22Rv1 (cell line): ENCODE data around the gene SRMS.

ENCODE experiments used
- H3K27ac ChIP-seq: fragments of 450-650 bp; 2 replicates; pipeline ENCODE4 v1.5.1; 2017
- CTCF ChIP-seq: fragments of 450-650 bp; IDR thresholded peaks from 2 replicates; pipeline ENCODE4 v1.5.1; 2017; ENCODE audit warnings: mild to moderate bottlenecking
- ZFX ChIP-seq: fragments of 450-650 bp; IDR thresholded peaks from 2 replicates; pipeline ENCODE4 v1.6.1; 2017; ENCODE audit warnings: antibody characterized with exemption, borderline replicate concordance

The SRMS gene

DNA sequence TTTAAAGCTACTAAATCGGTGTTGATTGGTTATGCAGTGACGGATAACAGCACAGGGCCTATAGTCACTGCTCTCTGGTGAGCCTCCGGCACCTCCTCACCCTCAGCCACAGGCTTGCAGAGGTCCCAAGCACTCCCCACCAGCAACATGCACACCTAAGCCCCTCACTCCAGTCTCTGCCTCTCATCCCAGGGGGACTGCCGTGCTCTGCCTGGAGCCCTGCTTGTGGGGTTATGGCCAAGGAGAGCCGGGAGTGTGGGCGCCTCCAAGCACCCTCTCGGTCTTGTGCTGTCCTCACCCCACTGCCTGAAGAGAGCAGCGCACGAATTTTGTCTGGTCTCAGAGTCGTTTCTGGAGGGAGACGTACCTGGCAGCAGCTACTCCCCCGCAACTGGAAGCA lies 41.8 kb downstream of the SRMS start:
- H3K27ac ChIP-seq: no peak overlapping the region
- no peak for TF ChIP-seq ZFX
- TF ChIP-seq CTCF: no peak

GRCh38 chr20:63505281-63505680 lies 42.3 kb downstream of the SRMS start:
- TF ChIP-seq ZFX (no peak), CTCF (no peak)
- no peak overlapping the region for H3K27ac ChIP-seq

GRCh38 chr20:63504642-63505041 lies 42.9 kb downstream of the SRMS start:
- TF ChIP-seq ZFX (no peak), CTCF (no peak)
- H3K27ac ChIP-seq: no peak overlapping the region

DNA sequence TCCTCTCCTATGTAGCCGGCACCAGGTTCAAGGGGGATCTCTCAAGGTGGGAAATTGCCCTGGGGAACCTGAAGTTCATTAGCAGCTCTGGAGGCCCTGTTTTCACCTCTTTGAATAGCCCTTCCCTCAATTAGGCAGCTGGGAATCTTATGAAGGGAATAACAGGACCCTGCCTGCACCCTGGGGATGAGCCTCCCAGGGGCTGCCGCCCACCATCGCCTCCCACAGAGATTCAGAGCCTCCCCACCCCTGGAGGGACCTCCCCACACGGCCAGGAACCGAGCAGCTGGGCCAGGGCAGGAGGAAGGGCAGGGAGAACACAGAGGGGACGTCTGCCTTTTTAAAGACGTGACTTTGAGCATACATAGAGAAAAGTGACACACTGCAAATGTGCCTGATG lies 44.0 kb downstream of the SRMS start:
- TF ChIP-seq ZFX (no peak), CTCF (no peak)
- no peak overlapping the region for H3K27ac ChIP-seq

DNA sequence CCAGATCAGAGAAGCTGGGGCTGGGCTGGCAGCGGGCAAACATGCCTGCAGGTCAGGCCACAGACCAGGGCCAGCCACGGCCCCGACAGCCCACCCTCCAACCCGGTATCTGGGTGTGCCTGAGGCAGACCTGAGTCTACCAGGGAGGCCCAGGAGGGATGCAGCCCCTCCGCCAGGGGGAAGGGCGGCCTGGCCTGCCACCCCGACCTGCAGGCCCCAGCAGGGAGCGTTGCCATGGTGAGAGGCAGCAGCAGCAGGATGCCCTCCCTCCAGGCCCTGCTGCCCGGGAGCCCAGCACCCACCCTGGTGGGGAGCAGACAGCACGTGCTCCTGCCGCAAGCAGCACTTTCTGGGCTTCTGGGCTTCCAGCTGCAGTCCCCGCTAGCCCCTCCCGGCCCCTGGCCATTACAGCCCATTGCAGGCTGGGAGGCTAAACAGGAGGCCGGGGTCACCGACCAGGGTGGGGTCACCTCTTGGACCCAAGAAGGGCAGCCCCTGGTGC lies 44.8 kb downstream of the SRMS start:
- TF ChIP-seq CTCF: no peak
- TF ChIP-seq ZFX: no peak
- no peak overlapping the region for H3K27ac ChIP-seq

- TF ChIP-seq ZFX (no peak), CTCF (no peak)
- H3K27ac ChIP-seq: no peak overlapping the region
These were observed 45.5 kb downstream of the SRMS start for GRCh38 chr20:63501818-63502670.
